ENCODE results near the gene C1QTNF1.

Gene C1QTNF1, protein sequence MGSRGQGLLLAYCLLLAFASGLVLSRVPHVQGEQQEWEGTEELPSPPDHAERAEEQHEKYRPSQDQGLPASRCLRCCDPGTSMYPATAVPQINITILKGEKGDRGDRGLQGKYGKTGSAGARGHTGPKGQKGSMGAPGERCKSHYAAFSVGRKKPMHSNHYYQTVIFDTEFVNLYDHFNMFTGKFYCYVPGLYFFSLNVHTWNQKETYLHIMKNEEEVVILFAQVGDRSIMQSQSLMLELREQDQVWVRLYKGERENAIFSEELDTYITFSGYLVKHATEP

DNA sequence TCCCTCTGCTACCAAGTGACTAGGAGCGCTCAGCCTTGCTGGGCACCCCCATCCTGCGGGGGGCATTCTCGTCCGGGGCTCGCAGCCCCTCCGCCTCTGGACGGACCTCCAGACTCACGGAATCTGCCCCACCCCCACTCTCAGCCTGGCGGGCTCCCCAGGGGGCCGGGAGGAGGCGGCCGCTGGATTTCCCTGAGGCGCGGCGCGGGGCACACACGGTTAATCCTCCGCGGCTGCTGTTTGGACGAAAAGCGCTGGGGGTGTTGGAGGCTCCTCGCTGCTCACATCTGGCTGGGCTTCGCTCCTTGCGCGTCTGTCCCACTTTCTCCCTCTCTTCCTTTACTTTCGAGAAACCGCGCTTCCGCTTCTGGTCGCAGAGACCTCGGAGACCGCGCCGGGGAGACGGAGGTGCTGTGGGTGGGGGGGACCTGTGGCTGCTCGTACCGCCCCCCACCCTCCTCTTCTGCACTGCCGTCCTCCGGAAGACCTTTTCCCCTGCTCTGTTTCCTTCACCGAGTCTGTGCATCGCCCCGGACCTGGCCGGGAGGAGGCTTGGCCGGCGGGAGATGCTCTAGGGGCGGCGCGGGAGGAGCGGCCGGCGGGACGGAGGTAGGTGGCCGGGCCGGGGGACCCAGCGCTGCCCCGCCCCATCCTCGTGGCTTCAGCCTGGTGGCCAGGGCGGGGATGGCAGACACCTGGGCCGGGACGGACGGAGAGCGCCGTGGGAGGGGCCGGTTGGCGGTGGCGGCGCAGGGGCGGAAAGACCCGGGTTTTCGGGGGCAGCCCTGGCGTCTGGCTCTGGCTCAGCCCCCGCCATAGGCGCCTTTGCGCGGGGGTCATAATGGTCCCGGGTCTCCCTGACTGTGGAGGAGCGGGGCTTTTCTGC is at the start of gene C1QTNF1:
C1QTNF1 (plus strand) TSS at position 284 of the 886 bp plus-strand sequence. CDS start 19,800 bp downstream, outside the sequence.
- no peak for FAIRE-seq

DNA sequence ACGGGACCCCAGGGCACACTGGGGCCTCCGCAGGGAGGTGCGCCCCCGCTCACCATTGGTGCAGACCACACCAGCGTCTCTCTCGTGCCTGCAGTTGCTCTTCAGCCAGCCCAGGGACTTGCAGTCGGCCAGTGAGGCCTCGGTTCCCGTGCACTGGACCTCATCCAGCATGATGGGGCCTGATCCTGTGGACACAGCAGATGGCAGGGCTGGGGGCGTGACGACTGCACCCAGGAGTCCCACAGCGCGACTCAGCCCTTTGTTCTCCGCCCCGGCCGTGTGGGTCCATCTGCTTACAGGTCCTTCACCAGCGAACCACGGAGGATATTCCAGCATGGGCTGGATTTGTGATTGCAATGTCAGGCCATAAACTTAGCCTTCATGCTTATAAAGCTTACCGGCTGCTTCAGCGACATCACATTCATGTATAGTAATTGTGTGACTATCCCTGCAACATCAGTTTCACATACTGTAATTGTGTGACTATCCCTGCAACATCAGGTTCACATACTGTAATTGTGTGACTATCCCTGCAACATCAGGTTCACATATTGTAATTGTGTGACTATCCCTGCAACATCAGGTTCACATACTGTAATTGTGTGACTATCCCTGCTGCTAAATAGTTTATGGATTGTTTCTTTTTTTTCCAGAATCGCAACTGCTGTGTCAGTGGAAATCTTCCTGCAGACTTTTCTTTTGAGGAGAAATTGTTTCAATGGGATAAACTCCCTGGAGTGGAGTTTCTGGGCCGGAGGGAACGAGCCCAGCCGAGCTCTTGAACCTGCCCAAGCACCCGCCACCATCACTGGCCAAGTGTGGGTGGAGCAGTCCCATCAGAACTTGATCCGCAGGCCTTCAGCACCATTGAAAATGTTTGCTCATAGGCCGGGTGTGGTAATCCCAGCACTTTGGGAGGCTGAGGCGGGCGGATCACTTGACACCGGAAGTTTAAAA is 49.1 kb upstream of the C1QTNF1 start:
- peak; percentile 88 for FAIRE-seq

DNA sequence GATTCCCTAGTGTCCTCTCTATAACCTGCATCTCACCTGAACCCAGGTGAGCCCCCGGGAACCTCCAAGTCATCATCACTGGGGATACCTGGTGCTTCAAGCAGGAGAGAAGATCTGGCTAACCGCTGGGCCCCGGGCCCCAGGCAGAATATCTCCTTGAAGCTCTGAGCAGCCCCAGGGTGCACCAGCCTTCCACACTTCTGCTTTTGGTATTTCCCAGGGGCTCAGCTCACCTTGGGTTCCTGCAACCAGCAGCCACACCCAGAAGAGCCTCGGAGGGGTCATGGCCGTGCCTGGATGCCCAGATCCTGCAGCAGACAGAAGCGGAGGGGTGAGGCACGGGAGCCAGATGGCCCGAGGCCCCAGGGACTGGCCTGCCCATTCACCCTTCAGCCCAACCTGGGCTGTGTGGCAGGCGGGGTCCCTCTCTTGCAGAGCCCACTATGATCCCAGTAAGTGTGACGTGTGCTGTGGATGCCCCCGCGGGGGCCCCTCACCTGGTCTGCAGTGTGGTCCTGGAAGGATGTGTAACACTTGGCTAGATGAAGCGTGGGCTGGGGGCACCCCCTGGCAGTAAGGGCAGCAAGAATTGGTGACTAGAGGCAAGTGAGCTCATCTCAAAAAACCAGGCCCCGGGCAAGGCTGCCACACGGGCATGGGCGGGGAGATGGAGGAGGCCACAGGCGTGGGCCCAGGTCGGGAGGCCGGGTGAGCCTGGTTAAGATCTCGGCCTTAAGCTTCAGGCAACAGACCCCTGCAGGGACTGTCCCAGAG is 46.9 kb upstream of the C1QTNF1 start:
- no peak for FAIRE-seq

DNA sequence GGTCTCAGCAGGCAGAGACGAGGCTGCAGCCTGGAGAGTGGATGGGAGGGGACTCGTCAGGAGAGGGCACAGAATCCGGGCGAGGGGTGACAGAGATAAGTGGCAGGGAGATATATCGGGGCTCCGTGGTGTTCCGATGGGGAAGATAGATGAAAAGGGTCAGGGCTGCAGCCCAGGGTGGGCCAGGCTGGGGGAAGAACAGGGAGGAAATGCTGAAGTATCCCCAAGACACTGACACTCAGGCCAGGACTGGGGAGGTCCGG is 46.4 kb upstream of the C1QTNF1 start:
- no peak for FAIRE-seq

- FAIRE-seq, result no peak
Observed at GRCh38 chr17:78977997-78978973, 45.7 kb upstream of the C1QTNF1 start.

DNA sequence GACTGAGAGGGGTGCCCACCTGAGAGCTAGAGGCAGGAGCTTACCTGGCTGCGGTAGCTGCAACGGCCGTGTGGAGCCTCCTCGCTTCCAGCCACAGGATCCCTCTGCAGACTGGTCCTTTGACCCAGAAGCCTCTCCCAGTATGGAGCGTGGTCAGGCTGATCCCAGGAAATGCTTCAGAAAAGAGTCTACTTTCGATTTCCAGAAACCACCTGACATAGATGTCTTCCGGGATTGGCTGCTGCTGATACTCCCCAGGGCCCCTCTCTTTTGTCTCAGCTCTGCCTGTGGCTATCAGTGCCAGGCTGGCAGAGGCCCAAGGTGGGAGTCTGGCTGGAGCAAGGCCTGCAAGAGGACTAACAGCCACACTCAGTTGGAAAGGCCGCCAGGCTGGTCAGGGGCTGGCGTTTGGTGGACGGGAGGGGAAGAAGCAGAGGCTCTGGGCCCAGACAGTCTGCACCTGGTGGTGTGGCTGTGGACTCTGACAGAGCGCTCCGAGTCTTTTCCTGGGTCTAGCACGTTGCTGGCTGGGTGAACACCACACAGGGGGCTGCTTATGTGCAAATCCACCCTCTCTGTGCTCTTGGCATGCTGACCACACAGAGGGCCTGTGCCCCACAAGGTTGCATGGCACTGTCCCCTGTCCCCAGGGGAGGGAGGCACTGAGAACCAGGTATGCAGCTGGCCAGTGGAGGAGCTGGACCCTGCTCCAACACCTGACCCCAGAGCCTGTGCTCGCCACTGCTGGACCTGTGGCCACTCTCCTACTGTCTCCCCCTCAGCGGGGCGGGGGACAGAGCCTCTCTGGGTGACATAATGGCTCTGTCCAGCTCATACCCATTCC is 44.0 kb upstream of the C1QTNF1 start, which contains the start of gene LGALS3BP:
LGALS3BP (minus strand) TSS at position 144 of the 844 bp plus-strand sequence. CDS start 2,732 bp downstream, outside the sequence.
- peak; percentile 68 for FAIRE-seq

DNA sequence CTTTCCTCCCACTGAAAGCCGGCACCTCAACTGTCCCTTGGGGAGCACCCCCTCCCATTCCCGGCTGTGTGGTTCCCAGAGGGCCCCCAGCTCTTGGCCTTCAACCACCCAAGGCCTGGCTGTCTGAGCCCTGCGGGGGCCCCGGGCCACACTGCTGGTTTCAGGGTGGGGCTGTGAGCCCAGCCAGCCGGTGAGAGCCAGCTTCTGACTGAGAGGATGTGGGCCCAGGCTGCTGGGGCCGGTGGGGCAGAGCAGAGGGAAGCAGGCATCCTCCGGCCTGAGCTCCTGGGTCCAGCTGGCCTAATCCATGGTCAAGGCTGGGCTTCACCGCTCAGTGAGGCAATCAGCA is 43.4 kb upstream of the C1QTNF1 start:
- FAIRE-seq, result no peak

DNA sequence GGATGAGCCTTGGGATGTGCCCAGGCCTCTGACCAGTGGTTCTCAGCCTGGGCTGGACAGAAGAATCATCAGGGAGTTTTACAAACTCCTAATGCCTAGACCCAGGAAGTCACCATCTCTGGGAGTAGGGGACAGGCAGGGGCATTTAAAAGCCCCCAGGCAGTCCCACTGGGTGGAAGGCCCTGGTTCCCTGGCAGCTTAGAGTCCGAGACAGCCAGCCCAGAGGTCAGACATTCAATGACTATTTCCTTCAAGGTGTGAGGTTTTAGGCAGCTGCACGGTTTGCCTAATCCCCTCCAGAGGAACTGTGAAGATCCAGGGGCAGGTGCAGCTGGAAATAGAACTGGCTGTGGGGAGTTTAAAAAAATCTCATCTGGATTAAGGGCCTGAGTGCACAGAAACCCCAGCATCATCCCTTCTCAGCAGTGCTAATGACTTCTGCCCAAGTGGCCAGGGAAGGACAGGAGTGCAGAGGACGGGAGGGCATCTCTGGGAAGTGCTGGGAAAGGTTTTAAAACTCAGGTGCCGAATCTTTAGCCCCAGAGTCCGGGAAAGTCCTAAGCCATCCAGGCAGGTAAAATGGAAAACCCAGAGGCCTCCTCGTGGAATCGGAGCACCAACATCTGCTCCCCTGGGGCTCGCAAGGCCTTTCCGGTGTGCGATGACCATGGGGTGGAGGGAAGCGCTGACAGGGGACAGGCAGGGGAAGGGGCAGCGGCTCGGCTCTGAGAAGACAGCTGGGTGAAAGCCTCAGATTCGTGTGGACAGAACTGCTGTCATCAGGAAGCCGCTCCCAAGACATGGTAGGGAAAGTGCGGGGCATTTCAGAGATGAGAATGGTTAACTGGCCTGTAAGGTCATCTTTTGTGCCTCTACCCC is 42.7 kb upstream of the C1QTNF1 start:
- no peak for FAIRE-seq

GRCh38 chr17:78985395-78985794 is 38.6 kb upstream of the C1QTNF1 start:
- no peak for FAIRE-seq

DNA sequence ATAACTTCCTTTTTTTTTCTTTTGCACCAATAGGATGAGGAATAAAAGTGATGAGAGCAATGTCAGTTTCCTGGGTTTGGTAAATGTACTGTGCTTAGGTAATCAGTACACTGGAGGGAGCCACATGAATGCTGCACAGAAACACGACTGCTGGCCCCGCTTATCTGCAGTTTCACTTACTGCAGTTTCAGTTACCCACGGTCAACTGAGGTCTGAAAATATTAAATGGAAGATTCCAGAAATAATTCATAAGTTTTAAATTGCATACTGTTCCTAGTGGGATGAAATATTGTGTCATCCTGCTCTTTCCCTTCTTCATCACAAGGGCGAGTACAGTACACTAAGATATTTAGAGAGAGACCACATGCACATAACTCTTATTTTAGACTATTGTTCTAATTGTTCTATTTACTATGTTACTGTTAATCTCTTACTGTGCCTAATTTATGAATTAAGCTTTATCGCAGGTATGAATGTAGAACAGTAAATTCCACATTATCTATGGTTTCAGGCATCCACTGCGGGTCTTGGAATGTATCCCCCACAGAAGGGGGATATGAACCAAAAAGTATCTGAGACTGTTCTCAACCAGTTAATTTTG is 37.8 kb upstream of the C1QTNF1 start:
- FAIRE-seq, result no peak

DNA sequence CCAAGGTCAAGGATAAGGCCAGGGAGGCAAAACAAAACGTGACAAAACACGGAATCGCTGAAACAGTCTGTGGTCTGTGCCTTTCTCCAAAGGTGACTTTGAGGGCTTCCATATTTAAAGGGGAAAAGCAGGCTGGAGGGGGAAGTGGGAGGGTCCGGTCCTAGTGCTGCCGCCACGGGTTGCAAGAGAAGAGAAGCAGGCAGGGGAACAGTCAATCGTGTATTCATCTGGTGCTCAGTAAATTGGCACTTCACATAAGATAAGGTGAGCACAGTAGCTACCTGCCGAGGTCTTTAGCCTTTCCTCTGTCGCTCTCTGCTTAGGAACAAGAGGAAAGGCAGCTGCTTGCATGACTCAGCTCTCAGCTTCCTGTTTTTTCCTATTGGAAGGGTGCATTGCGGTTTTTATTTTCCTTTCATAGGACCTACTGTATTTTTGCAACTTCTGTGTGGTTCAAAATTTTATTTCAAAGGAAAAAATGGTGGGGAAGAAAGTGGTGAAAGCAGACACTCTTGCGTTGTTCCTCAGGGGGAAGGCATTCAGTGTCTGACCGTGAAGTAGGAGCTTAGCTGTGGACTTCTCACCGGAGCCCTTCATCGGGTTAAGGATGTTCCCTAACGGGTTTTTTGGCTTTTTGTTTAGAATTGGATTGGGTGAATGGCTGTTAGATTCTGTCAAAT is 37.2 kb upstream of the C1QTNF1 start:
- no peak for FAIRE-seq

DNA sequence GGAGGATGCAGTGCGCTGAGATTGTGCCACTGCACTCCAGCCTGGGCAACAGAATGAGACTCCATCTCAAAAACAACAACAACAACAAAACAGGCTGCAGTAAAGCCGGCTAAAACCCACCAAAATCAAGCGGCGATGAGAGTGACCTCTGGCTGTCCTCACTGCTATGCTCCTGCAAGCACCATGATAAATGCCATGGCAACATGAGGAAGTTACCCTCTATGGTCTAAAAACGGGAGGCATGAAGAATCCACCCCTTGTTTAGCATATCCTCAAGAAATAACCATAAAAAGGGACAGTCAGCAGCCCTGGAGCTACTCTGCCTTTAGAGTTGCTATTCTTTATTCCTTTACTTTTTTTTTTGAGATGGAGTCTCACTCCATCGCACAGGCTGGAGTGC is 35.8 kb upstream of the C1QTNF1 start:
- no peak for FAIRE-seq

- FAIRE-seq, result no peak
Observed at GRCh38 chr17:78990349-78991016, 33.5 kb upstream of the C1QTNF1 start.

DNA sequence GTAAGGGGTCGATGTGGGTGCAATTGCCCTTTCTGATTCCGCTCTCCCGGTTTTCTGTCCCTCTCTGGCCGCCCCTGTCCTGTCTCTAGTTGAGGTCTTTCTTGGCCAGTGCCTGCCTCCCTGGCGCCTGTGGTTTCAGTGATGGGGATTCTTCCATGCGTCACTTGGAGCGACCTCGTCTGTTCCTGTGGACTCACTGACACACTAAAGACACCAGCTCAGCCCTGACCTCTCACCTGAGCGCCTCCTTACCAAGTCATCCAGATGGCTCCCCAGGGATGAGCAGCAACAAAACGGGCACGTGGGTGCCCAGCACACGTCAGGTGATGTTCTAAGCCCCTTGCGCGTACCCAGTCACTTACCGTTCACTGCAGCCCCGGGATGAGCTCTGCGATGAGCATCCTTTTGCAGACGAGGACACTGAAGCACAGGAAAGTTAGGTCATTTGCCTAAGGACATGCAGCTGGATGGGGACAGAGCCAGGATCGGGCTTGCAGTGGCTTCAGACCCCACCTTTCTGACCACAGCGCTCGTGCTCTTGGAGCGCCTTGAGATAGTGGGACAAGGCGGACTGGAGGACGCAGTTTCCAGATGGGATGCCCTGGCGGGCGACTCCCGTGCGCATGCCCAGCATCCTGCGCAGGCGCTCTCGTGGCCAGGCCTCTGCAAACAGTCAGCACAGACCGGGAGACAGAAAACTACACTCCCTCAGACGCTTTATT is 32.8 kb upstream of the C1QTNF1 start:
- no peak for FAIRE-seq

- FAIRE-seq, result no peak
Observed at GRCh38 chr17:78991906-78992532, 31.9 kb upstream of the C1QTNF1 start.

DNA sequence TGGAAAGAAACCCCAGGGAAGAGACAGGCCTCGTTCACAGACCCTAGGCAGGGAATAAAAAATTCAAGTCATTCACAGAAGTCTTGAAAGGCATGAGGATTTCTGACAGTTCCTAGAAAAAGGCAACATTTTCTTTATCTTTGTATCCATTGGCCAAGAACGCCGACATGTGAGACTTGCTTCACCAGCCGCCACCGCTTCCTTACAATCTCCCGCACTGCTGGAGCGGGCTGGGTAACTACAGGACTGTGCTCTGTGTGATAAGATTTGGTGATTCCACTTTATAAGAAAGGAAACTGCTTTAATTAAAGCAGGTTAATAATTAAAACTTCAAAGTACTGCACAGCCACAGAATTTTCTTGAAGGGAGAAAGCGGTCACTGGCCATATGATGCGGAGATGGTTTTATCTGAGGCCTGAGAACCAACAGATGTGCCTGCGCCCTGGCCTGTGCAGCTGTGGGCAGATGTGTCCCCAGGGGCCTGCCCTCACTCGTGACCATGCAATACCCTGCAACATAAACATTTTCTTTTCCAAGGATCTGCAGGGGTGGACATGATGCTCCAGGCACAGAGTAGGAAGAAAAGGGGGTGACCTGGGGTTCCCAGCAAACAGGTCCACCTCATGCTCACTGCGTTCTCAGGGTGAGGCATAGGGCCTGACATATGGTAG is 31.3 kb upstream of the C1QTNF1 start:
- FAIRE-seq, result no peak
